ENCODE measurements around the gene BMPR1A. TPM values are rescaled to one million over a fixed set of nuclear protein-coding genes. Genes with fewer than 3 reads are reported as not detected.
"Not testable (repeated sequence)": the region's sequence is repeated elsewhere in the genome, so short reads cannot be mapped to it uniquely, and the experiment has no call there.

BMPR1A gene
- total RNA-seq, 1 experiment from 2014 or later: 24.3 TPM

DNA sequence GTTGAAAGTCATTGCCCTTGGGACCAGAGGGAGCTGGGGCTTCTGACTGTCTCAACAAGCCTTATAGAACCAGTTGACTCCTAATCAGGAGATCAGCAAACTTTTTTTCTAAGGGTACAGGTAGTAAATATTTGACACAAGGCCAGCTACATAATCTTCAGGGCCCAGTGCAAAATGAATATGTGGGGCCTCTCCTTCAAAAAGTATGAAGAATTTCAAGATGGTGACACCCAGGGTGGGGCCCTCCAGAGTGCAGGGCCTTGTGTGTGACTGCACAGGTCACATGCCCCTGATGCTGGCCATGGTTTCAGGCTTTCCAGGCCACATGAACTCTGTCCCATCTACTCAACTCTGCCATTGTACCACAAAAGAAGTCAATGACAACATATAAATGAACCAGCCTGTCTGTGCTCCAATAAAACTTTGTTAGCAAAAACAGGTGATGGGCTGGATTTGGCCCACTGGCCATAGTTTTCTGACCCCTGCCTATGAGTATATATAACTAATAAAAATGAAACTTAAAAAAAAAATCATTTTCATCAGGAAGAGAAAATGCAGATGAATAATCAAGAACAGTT, 194.9 kb downstream of the BMPR1A start:
- ChIA-PET CTCF (no interaction called here), POLR2A (ENCODE audit: unreplicated experiment) (interaction anchor here (0.7 to 0.9 kb wide), 2 partner anchors 8 to 11 kb away, joined by 3 read pairs; no protein-coding TSS in a partner anchor)
- Histone ChIP-seq H3K9me3 (ENCODE audit: insufficient read depth, low read depth) (no peaks in the 10 kb centered on the region), H3K27me3 (ENCODE audit: insufficient read depth, low read depth) (no peaks in the 10 kb centered on the region), H3K4me2 (no peak overlapping the region), H2AFZ (no peak overlapping the region), H3K9me2 (ENCODE audit: insufficient read depth) (no peaks in the 10 kb centered on the region), H3K79me2 (ENCODE audit: low read depth) (no peaks in the 10 kb centered on the region), H3F3A (ENCODE audit: insufficient read depth, low read depth) (no peaks in the 10 kb centered on the region), H3K4me1 (replicated peaks; ENCODE audit: insufficient read depth) (peaks cover 21% of the 10 kb centered on the region), H3K27ac (no peak overlapping the region), H4K20me1 (ENCODE audit: insufficient read depth) (no peaks in the 10 kb centered on the region), H3K4me3 (no peak overlapping the region), H3K36me3 (ENCODE audit: low read depth) (no peaks in the 10 kb centered on the region)
- DNase-seq: peak in 1 of 2 experiments; percentile 51
- intact Hi-C loops (cut with micrococcal nuclease; ENCODE audit: unreplicated experiment): no loop called here
- TF ChIP-seq, protein P1, sequence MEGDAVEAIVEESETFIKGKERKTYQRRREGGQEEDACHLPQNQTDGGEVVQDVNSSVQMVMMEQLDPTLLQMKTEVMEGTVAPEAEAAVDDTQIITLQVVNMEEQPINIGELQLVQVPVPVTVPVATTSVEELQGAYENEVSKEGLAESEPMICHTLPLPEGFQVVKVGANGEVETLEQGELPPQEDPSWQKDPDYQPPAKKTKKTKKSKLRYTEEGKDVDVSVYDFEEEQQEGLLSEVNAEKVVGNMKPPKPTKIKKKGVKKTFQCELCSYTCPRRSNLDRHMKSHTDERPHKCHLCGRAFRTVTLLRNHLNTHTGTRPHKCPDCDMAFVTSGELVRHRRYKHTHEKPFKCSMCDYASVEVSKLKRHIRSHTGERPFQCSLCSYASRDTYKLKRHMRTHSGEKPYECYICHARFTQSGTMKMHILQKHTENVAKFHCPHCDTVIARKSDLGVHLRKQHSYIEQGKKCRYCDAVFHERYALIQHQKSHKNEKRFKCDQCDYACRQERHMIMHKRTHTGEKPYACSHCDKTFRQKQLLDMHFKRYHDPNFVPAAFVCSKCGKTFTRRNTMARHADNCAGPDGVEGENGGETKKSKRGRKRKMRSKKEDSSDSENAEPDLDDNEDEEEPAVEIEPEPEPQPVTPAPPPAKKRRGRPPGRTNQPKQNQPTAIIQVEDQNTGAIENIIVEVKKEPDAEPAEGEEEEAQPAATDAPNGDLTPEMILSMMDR (conservative IDR thresholded peaks at IDR 0.05): no peak
- TF ChIP-seq EZH2 (IDR thresholded peaks at IDR 0.05; ENCODE audit: low read depth): no peak
- BruUV-seq (replicated peaks): no TSS peak

DNA sequence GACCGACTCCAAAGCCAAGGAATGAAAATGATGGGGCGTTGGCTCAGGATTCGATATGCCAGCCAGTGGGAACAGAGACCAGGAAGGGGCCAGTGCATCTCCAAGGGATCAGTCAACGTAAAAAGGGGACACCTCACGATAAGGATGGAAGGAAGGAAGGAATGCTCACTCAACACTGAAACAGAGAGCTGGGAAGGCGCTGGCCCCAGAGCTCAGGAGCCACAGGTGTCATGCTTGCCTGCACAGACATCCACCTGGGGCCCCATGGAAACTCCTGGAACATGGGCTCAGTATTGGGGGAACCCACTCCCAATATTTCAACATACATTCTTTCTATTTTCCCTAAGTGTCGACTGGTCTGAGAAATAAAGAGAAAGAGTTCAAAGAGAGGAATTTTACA, 195.7 kb downstream of the BMPR1A start:
- H3K4me1 ChIP-seq (replicated peaks; ENCODE audit: insufficient read depth): peaks cover 21% of the 10 kb centered on the region
- no peaks in the 10 kb centered on the region for H3K9me2 ChIP-seq (ENCODE audit: insufficient read depth)
- no peak overlapping the region for H2AFZ ChIP-seq
- no peak overlapping the region for H3K27ac ChIP-seq
- CTCF ChIA-PET: no interaction called here
- intact Hi-C loops (cut with micrococcal nuclease; ENCODE audit: unreplicated experiment): no loop called here
- TF ChIP-seq, protein P1 (conservative IDR thresholded peaks at IDR 0.05): no peak
- no peak for TF ChIP-seq EZH2 (IDR thresholded peaks at IDR 0.05; ENCODE audit: low read depth)
- no peaks in the 10 kb centered on the region for H3K9me3 ChIP-seq (ENCODE audit: insufficient read depth, low read depth)
- H3K27me3 ChIP-seq (ENCODE audit: insufficient read depth, low read depth): no peaks in the 10 kb centered on the region
- no peak for DNase-seq
- no peaks in the 10 kb centered on the region for H4K20me1 ChIP-seq (ENCODE audit: insufficient read depth)
- POLR2A ChIA-PET (ENCODE audit: unreplicated experiment): no interaction called here
- BruUV-seq (replicated peaks): no TSS peak
- no peaks in the 10 kb centered on the region for H3F3A ChIP-seq (ENCODE audit: insufficient read depth, low read depth)
- H3K36me3 ChIP-seq (ENCODE audit: low read depth): no peaks in the 10 kb centered on the region
- H3K79me2 ChIP-seq (ENCODE audit: low read depth): no peaks in the 10 kb centered on the region
- no peak overlapping the region for H3K4me2 ChIP-seq
- H3K4me3 ChIP-seq: no peak overlapping the region

DNA sequence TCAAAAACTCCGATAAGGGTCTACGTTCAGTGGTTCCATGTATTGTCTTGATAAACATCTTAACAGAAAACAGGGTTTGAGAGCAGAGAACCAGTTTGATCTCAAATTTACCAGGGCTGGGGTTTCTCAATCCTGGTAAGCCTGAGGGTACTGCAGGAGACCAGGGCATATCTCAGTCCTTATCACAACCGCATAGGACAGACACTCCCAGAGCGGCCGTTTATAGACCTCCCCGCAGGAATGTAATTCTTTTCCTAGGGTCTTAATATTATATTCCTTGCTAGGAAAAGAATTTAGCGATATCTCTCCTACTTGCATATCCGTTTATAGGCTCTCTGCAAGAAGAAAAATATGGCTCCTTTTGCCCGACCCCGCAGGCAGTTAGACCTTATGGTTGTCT, 196.3 kb downstream of the BMPR1A start:
- DNase-seq; H3F3A ChIP-seq (ENCODE audit: insufficient read depth, low read depth); H3K27ac ChIP-seq; CTCF ChIA-PET; H3K27me3 ChIP-seq (ENCODE audit: insufficient read depth, low read depth); H3K36me3 ChIP-seq (ENCODE audit: low read depth); H3K79me2 ChIP-seq (ENCODE audit: low read depth); H3K9me2 ChIP-seq (ENCODE audit: insufficient read depth); H3K9me3 ChIP-seq (ENCODE audit: insufficient read depth, low read depth); H2AFZ ChIP-seq; POLR2A ChIA-PET (ENCODE audit: unreplicated experiment); intact Hi-C loops (cut with micrococcal nuclease; ENCODE audit: unreplicated experiment); H3K4me2 ChIP-seq; H4K20me1 ChIP-seq (ENCODE audit: insufficient read depth); H3K4me3 ChIP-seq; BruUV-seq (replicated peaks): not testable (repeated sequence)
- H3K4me1 ChIP-seq (replicated peaks; ENCODE audit: insufficient read depth): peaks cover 21% of the 10 kb centered on the region

All from PC-9 (cell line).